ENCODE measurements around the gene NLRP11.

Gene NLRP11

DNA sequence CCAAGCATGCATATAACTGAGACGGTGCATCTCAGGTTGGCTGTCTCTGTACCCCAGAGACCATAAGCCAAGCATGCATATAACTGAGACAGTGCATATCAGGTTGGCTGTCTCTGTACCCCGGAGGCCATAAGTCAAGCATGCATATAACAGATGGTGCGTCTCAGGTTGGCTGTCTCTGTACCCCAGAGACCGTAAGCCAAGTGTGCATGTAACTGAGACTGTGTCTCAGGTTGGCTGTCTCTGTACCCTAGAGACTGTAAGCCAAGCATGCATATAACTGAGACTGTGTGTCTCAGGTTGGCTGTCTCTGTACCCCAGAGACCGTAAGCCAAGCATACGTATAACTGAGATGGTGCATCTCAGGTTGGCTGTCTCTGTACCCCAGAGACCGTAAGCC is 35.3 kb upstream of the NLRP11 start:
- H3K27me3 ChIP-seq (ENCODE audit: insufficient read depth, poor library complexity, severe bottlenecking), result no peaks in the 10 kb centered on the region
- no peak overlapping the region for H3K4me3 ChIP-seq (replicated peaks; ENCODE audit: insufficient read depth, low read length)
- no peak for DNase-seq (ENCODE audit: low read depth in 1 of 2, low spot score in 1 of 2)

DNA sequence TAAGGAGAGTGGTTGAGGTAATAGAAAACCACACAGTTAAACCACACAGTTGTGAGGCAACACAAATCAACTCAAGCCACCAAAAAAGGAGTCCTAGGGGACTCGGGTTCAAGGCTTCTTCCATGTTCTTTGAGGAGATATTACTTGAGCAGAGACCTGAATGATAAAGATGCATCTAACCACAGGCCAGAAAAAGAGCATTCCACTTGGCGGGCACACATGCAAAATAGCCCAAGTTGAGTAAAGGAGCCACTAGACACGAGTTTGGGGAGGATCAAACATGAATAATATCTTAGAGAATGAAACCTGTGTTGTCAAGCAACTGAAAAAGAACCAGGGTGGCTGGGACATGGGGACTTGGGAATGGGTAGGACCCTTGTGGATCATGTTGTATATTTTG is 34.7 kb upstream of the NLRP11 start:
- Histone ChIP-seq H3K4me3 (replicated peaks; ENCODE audit: insufficient read depth, low read length) (no peak overlapping the region), H3K27me3 (ENCODE audit: insufficient read depth, poor library complexity, severe bottlenecking) (no peaks in the 10 kb centered on the region), H3K27ac (replicated peaks) (no peak overlapping the region)
- TF ChIP-seq GABPA (IDR thresholded peaks at IDR 0.05; ENCODE audit: low read depth), result no peak
- TF ChIP-seq, protein P1, sequence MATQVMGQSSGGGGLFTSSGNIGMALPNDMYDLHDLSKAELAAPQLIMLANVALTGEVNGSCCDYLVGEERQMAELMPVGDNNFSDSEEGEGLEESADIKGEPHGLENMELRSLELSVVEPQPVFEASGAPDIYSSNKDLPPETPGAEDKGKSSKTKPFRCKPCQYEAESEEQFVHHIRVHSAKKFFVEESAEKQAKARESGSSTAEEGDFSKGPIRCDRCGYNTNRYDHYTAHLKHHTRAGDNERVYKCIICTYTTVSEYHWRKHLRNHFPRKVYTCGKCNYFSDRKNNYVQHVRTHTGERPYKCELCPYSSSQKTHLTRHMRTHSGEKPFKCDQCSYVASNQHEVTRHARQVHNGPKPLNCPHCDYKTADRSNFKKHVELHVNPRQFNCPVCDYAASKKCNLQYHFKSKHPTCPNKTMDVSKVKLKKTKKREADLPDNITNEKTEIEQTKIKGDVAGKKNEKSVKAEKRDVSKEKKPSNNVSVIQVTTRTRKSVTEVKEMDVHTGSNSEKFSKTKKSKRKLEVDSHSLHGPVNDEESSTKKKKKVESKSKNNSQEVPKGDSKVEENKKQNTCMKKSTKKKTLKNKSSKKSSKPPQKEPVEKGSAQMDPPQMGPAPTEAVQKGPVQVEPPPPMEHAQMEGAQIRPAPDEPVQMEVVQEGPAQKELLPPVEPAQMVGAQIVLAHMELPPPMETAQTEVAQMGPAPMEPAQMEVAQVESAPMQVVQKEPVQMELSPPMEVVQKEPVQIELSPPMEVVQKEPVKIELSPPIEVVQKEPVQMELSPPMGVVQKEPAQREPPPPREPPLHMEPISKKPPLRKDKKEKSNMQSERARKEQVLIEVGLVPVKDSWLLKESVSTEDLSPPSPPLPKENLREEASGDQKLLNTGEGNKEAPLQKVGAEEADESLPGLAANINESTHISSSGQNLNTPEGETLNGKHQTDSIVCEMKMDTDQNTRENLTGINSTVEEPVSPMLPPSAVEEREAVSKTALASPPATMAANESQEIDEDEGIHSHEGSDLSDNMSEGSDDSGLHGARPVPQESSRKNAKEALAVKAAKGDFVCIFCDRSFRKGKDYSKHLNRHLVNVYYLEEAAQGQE (IDR thresholded peaks at IDR 0.05; ENCODE audit: insufficient replicate concordance, low read depth), result no peak
- TF ChIP-seq POLR2AphosphoS5 (IDR thresholded peaks at IDR 0.05; ENCODE audit: low read depth), result no peak
- TF ChIP-seq SPI1 (IDR thresholded peaks at IDR 0.05; ENCODE audit: borderline replicate concordance, low read depth), result no peak
- TF ChIP-seq, protein P2, sequence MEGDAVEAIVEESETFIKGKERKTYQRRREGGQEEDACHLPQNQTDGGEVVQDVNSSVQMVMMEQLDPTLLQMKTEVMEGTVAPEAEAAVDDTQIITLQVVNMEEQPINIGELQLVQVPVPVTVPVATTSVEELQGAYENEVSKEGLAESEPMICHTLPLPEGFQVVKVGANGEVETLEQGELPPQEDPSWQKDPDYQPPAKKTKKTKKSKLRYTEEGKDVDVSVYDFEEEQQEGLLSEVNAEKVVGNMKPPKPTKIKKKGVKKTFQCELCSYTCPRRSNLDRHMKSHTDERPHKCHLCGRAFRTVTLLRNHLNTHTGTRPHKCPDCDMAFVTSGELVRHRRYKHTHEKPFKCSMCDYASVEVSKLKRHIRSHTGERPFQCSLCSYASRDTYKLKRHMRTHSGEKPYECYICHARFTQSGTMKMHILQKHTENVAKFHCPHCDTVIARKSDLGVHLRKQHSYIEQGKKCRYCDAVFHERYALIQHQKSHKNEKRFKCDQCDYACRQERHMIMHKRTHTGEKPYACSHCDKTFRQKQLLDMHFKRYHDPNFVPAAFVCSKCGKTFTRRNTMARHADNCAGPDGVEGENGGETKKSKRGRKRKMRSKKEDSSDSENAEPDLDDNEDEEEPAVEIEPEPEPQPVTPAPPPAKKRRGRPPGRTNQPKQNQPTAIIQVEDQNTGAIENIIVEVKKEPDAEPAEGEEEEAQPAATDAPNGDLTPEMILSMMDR (IDR thresholded peaks at IDR 0.05; ENCODE audit: insufficient read depth, low read length), result no peak
- DNase-seq (ENCODE audit: low read depth in 1 of 2, low spot score in 1 of 2), result no peak

More for the DNA sequence above, 35.3 kb upstream of the NLRP11 start:
- no peak overlapping the region for H3K27ac ChIP-seq (replicated peaks)
- no peak for TF ChIP-seq GABPA (IDR thresholded peaks at IDR 0.05; ENCODE audit: low read depth)
- TF ChIP-seq, protein P2 (IDR thresholded peaks at IDR 0.05; ENCODE audit: insufficient read depth, low read length), result no peak

DNA sequence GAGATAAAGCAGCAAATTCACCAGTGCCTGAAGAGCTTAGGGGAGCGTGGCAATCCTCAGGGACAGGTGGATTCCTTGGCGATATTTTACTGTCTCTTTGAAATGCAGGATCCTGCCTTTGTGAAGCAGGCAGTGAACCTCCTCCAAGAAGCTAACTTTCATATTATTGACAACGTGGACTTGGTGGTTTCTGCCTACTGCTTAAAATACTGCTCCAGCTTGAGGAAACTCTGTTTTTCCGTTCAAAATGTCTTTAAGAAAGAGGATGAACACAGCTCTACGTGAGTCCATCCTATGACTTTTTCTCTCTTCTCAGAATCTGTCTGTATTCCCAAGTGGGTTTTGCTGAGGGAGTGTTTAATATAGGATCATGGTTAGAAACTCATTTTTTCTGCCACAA is 27.2 kb upstream of the NLRP11 start:
- Histone ChIP-seq H3K27ac (replicated peaks) (no peak overlapping the region), H3K27me3 (ENCODE audit: insufficient read depth, poor library complexity, severe bottlenecking) (no peaks in the 10 kb centered on the region), H3K4me3 (replicated peaks; ENCODE audit: insufficient read depth, low read length) (no peak overlapping the region)
- no peak for DNase-seq (ENCODE audit: low read depth in 1 of 2, low spot score in 1 of 2)
- TF ChIP-seq, protein P1 (IDR thresholded peaks at IDR 0.05; ENCODE audit: insufficient replicate concordance, low read depth), result no peak
- TF ChIP-seq POLR2AphosphoS5 (IDR thresholded peaks at IDR 0.05; ENCODE audit: low read depth) (no peak), GABPA (IDR thresholded peaks at IDR 0.05; ENCODE audit: low read depth) (no peak), SPI1 (IDR thresholded peaks at IDR 0.05; ENCODE audit: borderline replicate concordance, low read depth) (no peak)
- TF ChIP-seq, protein P2 (IDR thresholded peaks at IDR 0.05; ENCODE audit: insufficient read depth, low read length), result no peak

DNA sequence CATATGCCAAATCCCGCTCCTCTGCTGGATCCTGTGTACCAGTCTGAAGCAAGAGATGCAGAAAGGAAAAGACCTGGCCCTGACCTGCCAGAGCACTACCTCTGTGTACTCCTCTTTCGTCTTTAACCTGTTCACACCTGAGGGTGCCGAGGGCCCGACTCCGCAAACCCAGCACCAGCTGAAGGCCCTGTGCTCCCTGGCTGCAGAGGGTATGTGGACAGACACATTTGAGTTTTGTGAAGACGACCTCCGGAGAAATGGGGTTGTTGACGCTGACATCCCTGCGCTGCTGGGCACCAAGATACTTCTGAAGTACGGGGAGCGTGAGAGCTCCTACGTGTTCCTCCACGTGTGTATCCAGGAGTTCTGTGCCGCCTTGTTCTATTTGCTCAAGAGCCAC is 26.6 kb upstream of the NLRP11 start:
- DNase-seq (ENCODE audit: low read depth in 1 of 2, low spot score in 1 of 2), result no peak
- H3K27me3 ChIP-seq (ENCODE audit: insufficient read depth, poor library complexity, severe bottlenecking), result no peaks in the 10 kb centered on the region
- no peak overlapping the region for H3K4me3 ChIP-seq (replicated peaks; ENCODE audit: insufficient read depth, low read length)
- no peak overlapping the region for H3K27ac ChIP-seq (replicated peaks)
- TF ChIP-seq, protein P2 (IDR thresholded peaks at IDR 0.05; ENCODE audit: insufficient read depth, low read length), result no peak
- TF ChIP-seq, protein P1 (IDR thresholded peaks at IDR 0.05; ENCODE audit: insufficient replicate concordance, low read depth), result no peak
- TF ChIP-seq SPI1 (IDR thresholded peaks at IDR 0.05; ENCODE audit: borderline replicate concordance, low read depth) (no peak), GABPA (IDR thresholded peaks at IDR 0.05; ENCODE audit: low read depth) (no peak), POLR2AphosphoS5 (IDR thresholded peaks at IDR 0.05; ENCODE audit: low read depth) (no peak)

Data from HL-60 (cell line).